ENCODE data around the gene C4orf17. TPM values are rescaled to one million over a fixed set of nuclear protein-coding genes. Genes with fewer than 3 reads are reported as not detected.
"Not testable (repeated sequence)": the region's sequence is repeated elsewhere in the genome, so short reads cannot be mapped to it uniquely, and the experiment has no call there.

The C4orf17 gene
- total RNA-seq, 2 experiments from 2014 or later: not detected

DNA sequence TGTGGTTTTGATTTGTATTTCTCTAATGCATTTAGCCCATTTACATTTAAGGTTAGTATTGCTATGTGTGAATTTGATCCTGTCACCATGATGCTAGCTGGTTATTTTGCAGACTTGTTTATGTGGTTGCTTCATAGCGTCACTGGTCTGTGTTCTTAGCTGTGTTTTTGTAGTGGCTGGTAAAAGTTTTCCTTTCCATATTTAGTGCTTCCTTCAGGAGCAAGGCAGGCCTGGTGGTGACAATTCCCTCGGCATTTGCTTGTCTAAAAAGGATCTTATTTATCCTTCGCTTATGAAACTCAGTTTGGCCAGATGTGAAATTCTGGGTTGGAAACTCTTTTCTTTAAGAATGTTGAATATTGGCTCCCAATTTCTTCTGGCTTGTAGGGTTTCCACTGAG is 23.9 kb downstream of the C4orf17 start:
- POLR2A ChIA-PET: not testable (repeated sequence)

DNA sequence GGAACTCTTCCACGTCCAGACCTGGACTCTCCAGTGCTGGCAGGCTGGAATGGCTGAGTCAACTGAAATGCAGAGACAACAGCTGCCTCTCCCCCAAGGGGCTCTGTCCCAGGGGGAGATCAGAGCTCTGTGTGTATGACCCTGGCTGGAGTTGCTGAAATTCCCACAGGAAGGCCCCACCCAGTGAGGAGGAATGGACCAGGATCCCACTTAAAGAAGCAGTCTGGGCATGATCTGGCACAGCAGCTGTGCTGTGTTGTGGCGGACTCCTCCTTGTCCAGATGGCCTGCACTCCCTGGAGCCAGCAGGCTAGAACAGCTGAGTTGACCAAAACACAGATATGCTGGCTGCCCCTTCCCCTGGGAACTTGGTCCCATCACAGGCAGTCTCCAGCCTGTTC is 25.4 kb downstream of the C4orf17 start:
- CTCF ChIA-PET: no interaction called here
- POLR2A ChIA-PET: no interaction called here

More for the DNA sequence above, 23.9 kb downstream of the C4orf17 start:
- CTCF ChIA-PET: not testable (repeated sequence)

DNA sequence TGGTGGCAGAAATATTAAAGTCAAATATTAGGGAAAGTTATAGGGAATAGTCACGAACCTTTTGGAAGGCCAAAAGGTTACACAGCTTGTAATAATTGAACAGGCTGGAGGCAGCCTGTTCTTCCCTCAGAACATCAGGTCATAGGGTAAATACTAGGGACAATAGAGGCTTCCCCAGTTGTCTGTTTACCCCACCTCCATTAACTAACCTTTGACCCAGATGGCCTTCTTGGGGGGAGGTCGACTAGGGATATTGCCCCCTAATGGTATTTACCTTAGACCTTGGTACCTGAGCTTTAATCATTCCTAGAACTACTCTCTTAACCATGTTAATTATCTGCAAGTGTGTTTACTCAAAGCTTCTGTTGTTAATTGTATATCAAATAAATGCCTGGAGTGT is 26.0 kb downstream of the C4orf17 start:
- CTCF ChIA-PET: no interaction called here
- POLR2A ChIA-PET: no interaction called here

DNA sequence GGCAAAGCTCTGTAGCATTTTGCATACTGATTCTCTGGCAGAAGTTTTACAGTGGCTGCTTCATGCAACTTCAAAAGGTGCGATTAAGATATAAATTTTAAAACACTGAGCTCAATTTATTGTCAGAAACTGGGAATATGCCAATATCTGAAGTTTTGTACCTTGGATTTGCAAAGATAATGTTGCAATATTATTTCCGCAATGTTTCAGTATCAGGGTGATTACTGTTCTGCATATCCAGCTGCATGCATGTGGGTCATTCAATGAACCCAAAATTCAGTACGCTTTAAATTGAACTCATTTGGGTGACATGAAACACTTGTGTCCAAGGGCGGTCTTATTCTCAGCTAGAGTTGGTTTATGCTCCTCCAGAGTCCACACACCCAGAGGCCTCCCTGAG is 26.9 kb downstream of the C4orf17 start:
- POLR2A ChIA-PET: no interaction called here
- CTCF ChIA-PET: no interaction called here

DNA sequence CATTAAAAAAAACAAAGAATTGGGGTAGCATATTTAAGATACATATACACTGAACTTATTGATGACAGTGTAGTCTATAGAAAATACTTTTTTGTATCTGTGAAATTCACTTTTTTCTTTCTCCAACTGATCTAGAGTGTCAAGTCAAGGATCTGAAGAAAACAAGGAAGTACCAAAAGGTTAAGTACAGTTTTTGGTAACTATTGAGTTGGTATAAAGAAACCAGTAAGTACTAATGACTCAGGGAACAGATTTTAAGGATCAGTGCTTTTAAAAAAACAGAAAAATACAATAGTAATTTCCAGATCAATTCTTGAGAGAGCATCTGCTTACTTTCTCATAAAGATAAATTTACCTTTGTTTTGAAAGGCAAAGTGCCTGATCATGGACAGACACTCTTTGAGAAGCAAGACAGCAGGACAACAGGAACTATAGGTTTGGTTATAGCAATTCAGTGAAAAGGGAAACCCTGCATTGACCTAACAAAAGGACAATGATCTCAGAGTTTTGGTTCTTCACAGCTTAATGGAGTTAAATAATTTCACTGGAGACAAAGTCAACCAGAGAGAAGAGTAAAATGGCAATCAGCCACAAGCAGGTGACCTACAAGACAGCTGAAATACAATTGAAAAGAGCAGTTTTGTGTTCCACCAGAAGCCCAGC is 29.6 kb downstream of the C4orf17 start:
- ChIA-PET CTCF (interaction anchor here (0.8 kb wide), 1 partner anchor 268 kb away, joined by 3 read pairs; no protein-coding TSS in a partner anchor), POLR2A (no interaction called here)

DNA sequence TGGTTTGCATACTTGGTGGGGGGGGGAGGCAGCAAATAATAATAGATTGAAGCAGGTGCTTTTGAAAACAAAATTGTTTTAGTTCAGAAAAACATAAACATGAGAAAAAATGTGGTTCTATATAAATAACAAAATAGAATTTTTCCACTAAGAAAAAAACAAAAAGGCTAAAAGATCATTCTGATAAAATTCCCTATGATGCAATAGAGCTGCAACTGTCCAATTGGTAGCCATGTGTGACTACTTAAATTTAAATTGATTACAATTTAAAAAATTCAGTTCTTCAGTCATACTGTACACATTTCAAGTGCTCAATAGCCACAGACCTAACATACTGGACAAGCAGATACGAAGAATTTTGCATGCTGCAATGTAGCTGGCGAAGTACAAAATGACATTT is 42.1 kb downstream of the C4orf17 start:
- ChIA-PET POLR2A (no interaction called here), CTCF (no interaction called here)

DNA sequence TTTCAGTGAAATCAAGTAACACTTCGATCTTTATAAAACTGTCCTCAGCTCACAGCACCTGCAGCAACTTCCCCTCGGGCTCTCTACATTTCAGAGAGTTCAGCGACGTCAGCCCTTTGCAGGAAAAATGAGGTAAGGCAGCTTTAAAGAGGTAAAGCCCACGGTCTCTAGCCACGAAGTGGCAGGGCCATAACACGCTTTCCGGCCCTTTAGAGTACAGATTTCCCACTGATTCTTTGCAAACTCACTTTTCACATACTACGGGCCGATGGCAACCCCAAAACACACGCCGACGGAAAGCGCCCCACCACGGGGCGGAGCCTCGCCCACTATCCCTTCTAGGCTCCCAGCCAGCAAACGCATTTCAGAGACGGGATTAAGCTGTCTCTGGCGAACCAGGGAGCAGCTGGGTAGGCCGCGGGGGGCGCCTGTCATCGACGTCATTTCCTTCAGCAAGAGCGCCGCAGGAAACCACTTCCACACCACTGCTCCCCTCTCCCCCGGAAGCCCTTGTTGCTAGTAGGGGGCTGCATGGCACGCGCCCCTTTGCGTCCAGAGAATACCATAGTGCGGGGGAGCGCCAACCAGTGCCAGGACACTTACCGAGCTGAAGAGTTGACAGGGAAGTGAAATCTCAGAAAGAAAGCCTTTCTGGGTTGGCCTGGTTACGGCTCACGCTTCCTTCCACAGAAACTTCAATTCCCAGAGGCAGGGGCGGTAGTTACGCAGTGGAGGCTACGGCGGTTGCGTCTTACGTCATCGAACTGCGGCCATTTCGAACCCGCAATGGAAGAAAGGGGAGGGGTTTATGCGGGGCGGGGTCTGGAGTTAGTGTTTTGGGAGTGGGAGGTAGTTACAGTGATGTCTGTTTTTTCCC is 52.7 kb downstream of the C4orf17 start, which contains the start of gene TRMT10A:
Gene TRMT10A, minus strand, starts transcription at position 730 of the 877 bp plus-strand sequence. CDS start 4,701 bp downstream, outside the sequence.
- ChIA-PET CTCF (interaction anchor here (0.8 to 1.4 kb wide), 4 partner anchors 244 to 385 kb away, joined by 3 to 4 read pairs (median 3); no protein-coding TSS in a partner anchor), POLR2A (interaction anchor here (1.0 to 1.4 kb wide), 3 partner anchors 331 to 387 kb away, joined by 4 to 8 read pairs (median 6); partner anchors contain the start of genes DNAJB14 and LAMTOR3)

DNA sequence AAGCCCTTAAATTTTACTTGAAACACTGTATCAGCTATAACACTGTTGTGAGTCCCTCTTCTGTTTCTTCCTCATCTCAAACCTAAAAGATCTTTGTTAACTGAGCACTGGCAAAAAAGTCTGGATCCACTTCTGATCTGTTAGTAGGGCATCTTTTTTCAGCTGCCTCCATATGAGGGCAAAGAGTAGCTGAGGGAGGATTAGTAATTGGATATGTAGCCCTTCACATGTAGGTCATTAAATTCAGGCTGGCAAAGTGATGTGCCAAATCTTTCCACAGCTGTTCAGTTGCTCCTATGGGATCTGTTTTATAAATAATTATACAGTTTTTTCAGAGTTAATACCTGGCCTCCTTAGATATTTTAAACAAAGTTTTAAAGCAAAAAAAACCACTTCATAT is 54.1 kb downstream of the C4orf17 start:
- ChIA-PET POLR2A (no interaction called here), CTCF (no interaction called here)

DNA sequence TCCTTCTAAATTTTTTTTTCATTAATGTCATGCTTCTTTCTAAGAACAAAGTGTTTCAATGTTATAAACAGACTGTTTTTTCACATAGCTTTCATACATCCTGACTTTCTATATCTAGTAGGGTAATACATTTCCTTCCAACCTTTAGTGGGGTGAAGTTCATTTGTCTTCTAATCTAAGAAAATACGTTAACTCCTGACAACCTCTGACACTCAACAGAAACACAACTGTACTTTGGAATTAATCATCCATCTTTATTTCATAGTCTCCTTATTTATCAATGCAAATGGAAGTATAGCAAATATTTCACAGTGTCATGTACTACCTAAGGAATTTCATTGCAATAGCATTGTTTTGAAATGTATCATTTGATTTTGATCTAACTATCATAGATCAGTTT is 61.1 kb downstream of the C4orf17 start:
- ChIA-PET CTCF (no interaction called here), POLR2A (no interaction called here)

DNA sequence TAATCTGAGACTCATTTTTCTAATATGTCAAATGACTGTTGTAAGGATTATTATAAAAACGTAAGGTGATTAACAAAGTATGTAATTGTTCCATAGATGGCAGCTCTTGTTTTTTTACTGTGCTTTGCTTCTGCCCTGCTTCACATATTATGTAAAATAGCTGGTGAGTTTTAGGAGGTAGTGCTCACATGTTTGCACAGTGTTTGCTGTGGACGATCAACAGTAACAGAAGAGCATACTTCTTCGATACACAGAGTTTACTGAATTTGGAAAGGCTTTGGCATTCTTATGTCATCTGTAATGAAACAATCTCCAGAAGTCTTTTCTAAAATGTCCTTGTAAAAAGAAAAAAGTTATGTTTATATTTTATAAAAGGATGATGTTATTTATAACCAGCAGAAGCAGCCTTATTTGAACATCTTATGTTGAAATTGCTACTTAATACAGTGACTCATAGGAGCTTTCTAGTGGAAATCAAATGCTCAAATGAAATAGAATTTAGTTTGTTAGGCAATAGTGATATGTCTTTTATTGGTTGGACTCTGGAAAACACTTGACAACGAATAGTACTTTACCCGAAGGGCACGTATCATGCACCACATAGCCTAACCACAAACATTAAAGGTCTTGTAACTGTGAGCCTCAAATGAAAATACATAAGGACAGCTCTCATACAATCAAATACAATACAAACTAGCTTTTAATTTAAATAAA is 61.9 kb downstream of the C4orf17 start:
- ChIA-PET POLR2A (no interaction called here), CTCF (no interaction called here)

DNA sequence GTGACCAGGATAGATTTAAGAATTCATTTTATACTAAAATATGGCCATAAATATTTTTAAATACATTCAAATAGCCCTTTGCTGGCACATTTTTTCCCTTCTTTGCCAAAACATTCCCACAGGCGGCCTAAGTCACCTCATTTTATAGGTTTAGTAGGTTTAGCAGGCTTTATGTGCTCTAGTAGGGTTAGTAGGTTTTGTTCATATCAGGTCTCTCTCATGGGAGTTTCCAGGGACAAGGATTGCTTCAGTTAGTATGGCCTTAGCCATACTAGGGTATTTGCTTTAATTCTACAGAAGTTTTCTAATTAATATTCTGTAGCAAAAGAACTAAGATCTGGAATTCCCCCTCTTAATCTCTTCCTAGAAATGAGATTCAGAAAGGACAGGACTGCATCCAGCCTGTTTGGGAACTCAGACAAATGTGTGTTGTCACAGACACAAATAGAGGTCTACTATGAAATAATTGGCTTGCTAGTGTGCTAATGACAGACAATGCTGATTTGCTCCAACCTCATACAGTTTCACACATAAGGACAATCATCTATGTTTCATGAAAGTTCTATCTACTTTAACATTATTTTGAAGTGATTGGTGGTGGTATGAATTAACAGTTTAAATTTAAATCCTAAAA is 63.0 kb downstream of the C4orf17 start:
- ChIA-PET POLR2A (no interaction called here), CTCF (no interaction called here)

DNA sequence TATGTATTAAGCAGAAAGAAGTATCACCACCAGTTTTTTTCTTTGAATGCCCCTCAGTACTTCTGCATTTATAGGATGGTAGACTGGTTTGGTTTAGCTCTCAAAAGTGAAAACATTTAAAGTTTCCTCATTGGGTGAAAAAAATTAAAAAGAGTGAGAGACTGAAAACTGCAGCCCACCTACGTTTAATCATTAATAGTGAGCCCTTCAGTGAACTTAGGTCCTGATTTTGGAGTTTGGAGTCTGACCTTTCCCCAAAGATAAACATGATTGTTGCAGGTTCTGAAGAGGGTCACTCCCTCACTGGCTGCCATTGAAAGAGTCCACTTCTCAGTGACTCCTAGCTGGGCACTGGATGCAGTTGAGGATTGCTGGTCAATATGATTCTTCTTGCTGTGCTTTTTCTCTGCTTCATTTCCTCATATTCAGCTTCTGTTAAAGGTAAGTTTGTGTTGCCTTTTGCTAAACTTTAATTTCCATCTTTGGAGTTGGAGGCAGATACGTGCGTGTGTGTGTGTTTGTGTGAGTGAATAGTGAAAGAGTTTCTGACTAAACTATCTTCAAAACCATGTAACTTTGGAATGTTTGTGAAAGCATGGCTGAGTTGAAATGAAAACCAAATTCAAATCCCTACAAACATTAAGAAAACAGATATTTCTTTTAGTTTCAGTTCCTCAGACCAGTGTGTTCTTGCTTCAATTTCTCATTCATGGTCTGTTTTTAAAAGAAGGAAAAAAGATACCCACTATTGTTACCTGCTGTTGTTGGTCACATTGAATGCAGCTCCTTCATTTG is 63.9 kb downstream of the C4orf17 start, which contains the start of gene MTTP:
Gene MTTP, plus strand, starts transcription at position 295 of the 795 bp plus-strand sequence. Its CDS starts 86 bp downstream, at position 381.
- ChIA-PET POLR2A (no interaction called here), CTCF (no interaction called here)

DNA sequence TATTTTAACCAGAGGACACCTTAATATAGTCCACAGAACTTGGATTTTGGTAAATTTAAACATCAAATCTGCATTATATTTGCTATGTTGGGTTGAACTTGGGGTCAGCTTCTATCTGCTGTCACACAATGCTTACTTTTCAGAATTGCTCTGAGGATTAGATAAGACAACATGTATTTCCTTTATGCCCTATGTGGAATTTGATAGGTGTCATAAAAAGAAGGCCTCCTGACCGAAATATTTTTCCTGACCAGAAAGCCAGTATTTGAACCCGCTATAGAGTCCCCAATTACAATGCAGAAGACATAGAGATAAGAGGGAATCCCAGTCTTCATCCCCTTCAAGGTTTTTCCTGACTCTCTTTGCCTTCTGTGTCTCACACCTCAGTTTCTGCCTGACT is 67.9 kb downstream of the C4orf17 start:
- ChIA-PET CTCF (no interaction called here), POLR2A (no interaction called here)

DNA sequence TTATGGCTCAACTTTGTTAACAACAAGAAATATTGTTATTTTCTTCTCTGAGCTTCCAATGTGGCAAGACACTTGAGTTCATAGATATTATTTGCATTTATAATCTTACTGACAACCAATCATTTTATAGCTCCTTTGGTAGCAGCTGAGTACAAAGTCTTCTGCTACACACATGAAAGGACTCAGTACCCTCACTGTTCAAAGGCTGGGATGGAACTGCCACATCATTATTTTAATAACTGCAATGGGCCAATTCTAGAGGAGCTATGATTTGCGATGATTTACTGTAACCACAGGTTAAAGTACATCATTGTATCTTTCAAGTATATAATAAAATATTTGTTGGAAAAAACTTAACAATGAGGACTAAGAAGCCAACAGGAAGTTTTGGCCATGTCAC is 74.7 kb downstream of the C4orf17 start:
- POLR2A ChIA-PET: no interaction called here

DNA sequence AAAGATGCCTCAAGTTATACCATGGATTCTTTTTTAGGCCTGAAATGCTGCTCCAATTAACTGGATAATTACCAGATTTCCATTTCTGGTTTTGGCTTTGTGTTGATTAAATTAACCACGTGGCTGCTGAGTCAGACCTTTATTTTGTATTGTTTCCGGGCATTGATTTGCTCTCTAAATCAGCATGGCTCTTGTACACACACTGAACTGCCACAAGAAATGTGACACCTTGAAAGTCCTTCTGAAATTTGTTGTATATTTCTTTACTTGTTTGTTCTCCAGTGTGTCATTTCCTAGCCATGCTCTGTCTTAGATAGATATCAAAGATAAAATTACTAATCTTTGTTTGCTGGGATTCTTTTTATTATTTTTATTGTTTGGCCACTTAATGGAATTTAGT is 75.5 kb downstream of the C4orf17 start:
- ChIA-PET CTCF (no interaction called here), POLR2A (no interaction called here)

More for the DNA sequence above, 74.7 kb downstream of the C4orf17 start:
- CTCF ChIA-PET: no interaction called here

DNA sequence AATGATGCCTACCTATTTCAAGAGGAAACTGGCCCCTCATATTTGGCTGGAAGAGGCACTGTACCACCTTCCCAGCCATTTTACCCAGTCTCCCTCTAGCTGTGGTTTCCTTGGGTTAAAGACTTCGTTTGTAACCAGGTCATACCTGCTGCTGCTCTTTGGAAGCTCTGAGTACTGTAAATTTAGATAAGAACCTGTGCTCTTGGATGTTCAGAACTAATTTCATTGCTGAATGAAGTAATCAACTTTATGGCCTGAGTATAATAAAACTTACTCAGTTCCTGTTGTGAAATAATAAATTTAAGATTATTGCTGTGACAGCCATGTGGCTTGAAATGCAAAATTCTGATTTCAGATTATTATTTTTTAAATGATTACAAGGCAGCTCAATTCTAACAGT is 76.0 kb downstream of the C4orf17 start:
- ChIA-PET POLR2A (no interaction called here), CTCF (no interaction called here)

DNA sequence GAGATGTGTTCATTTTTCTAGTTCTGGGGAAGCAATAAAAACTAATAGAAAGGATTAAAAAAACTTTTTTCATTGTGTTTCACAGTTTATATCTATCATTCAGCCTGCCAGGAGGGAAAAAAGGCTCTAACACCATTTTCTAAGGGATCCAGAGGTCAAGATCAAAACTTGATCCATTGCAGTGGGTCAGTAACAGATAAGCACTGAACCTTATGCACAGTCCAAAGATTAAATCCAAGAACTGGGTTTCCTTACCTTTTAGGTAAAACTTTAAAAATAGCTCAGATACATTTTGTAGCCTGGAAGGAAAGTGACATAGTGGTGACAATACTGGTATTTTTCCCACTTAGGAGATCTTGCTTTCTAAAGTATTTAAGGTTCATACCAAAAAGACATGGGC is 76.5 kb downstream of the C4orf17 start:
- CTCF ChIA-PET: no interaction called here
- POLR2A ChIA-PET: no interaction called here

DNA sequence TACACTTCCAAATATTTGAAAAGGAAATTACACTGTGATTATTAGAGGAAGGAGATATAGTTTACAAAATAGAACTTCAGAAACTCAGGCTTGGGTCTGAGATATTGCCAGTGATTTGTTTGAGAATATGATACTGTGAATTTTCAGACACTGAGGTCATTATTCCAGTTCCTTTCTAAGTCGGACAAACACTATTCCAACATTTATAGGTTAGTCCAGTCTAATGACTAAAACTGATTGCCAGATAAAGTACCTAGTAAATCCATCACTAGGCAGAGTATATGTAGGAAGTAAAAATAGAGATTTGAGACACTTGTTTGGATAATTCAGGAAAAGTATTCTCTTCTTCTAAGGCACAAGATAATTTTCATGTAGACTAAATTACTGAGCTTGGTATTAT is 77.0 kb downstream of the C4orf17 start:
- ChIA-PET CTCF (no interaction called here), POLR2A (no interaction called here)

DNA sequence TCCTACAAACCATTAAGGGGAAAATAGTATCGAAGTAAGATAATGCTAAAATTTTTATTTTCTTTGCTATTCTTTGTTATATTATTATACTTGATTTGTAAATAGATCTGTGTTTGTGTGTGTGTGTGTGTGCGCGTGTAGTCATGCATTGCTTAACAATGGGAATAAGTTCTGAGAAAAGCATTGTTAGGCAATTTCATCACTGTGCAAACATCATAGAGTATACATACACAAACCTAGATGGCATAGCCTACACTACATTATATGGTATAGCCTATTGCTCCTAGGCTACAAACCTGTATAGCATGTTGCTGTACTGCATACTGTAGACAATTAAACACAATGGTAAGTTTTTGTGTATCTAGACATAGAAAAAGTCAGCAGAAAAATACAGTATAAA is 80.9 kb downstream of the C4orf17 start:
- ChIA-PET CTCF (no interaction called here), POLR2A (no interaction called here)

All from activated CD8-positive, alpha-beta memory T cell treated with anti-CD3 and anti-CD28 coated beads for 36 hours (primary cell).